Naive thymus-derived CD8-positive, alpha-beta T cell (primary cell): ENCODE measurements around the gene NR5A2. TPM values are rescaled to one million over a fixed set of nuclear protein-coding genes. Genes with fewer than 3 reads are reported as not detected.

Experiments used
- ATAC-seq, 2 donors: fragments of 150-1000 bp; cut with Tn5 transposase in 1 of 2; sonication (Bioruptor Pico), chemical (Tn5 transposase) in 1 of 2; 1 replicate in 1 of 2; 2 replicates in 1 of 2; pipeline ENCODE4 v1.10.0; 2021; ENCODE audit warnings: mild to moderate bottlenecking in 2 of 2, moderate library complexity in 2 of 2
- POLR2A ChIA-PET: fragments of 350-600 bp; sonication (Branson Sonifier 250); formaldehyde crosslinking; loops from one replicate; lab custom pipeline; 2021; ENCODE audit warnings: antibody characterized with exemption; lab: Charles Lee
- DNase-seq, 10 donors: peaks; one replicate each; pipeline versions ENCODE4 v3.0.0 to v3.0.0-alpha.2; 2020 to 2022
- H3K27ac Mint-ChIP-seq, 10 donors: one replicate each; pipeline ENCODE4 v1.8.0; 2020 to 2022; ENCODE audit warnings: mild to moderate bottlenecking in 10 of 10, mixed read lengths in 10 of 10, moderate library complexity in 4 of 10, inconsistent platforms in 1 of 10
- H3K27me3 Mint-ChIP-seq, 5 donors: one replicate each; pipeline ENCODE4 v1.8.0; 2021 to 2022; ENCODE audit warnings: mixed read lengths in 5 of 5
- H3K36me3 Mint-ChIP-seq, 3 donors: one replicate each; pipeline ENCODE4 v1.8.0; 2020 to 2022; ENCODE audit warnings: mixed read lengths in 3 of 3, mild to moderate bottlenecking in 2 of 3, inconsistent platforms in 1 of 3
- H3K4me1 Mint-ChIP-seq, 4 donors: one replicate each; pipeline ENCODE4 v1.8.0; 2021 to 2022; ENCODE audit warnings: mixed read lengths in 4 of 4
- H3K4me3 Mint-ChIP-seq, 10 donors: one replicate each; pipeline ENCODE4 v1.8.0; 2020 to 2022; ENCODE audit warnings: mild to moderate bottlenecking in 10 of 10, mixed read lengths in 10 of 10, moderate library complexity in 6 of 10, inconsistent platforms in 1 of 10
- H3K9me3 Mint-ChIP-seq, 9 donors: one replicate each; pipeline ENCODE4 v1.8.0; 2020 to 2022; ENCODE audit warnings: mixed read lengths in 9 of 9, mild to moderate bottlenecking in 3 of 9, inconsistent platforms in 1 of 9, moderate library complexity in 1 of 9
- polyA plus RNA-seq, 3 donors: library from polyadenylated mRNA; unstranded; fragments of 300-500 nt; fragmentation: Illumina TruSeq; gene quantifications; one replicate each; pipeline ENCODE4 v1.2.3, GENCODE V29; 2021
- total RNA-seq, 8 experiments: library from RNA in 2 of 8; stranded (reverse) in 2 of 8; gene quantifications; one replicate each; pipeline ENCODE4 v1.2.3 and lab custom pipeline; 2021 to 2026

Gene NR5A2
- total and polyA plus RNA-seq, 5 experiments from 2014 or later, result not detected

- ATAC-seq, result no peak
- Mint-ChIP-seq H3K27ac (no peak overlapping the region), H3K9me3 (no peaks in the 10 kb centered on the region), H3K4me1 (no peaks in the 10 kb centered on the region), H3K27me3 (peaks cover 0 to 6% (median 4%) of the 10 kb centered on the region in 5 donors), H3K4me3 (no peak overlapping the region), H3K36me3 (no peaks in the 10 kb centered on the region)
- POLR2A ChIA-PET, result no interaction called here
- no peak for DNase-seq
These were observed 88.8 kb downstream of the NR5A2 start for GRCh38 chr1:200116324-200116723.

- no peaks in the 10 kb centered on the region for H3K36me3 Mint-ChIP-seq
- no peak overlapping the region for H3K27ac Mint-ChIP-seq
- no peaks in the 10 kb centered on the region for H3K9me3 Mint-ChIP-seq
- no peak for ATAC-seq
- no peaks in the 10 kb centered on the region for H3K4me1 Mint-ChIP-seq
- POLR2A ChIA-PET, result interaction anchor here (0.7 kb wide), 1 partner anchor 268 kb away, joined by 5 read pairs; no protein-coding TSS in a partner anchor
- no peak overlapping the region for H3K4me3 Mint-ChIP-seq
- DNase-seq, result no peak
- H3K27me3 Mint-ChIP-seq, result peaks cover 0 to 9% (median 2%) of the 10 kb centered on the region in 5 donors
These were observed 91.4 kb downstream of the NR5A2 start for GRCh38 chr1:200118779-200119505.

GRCh38 chr1:200121421-200121820 is 93.9 kb downstream of the NR5A2 start:
- Mint-ChIP-seq H3K27me3 (peaks cover 0 to 9% (median 2%) of the 10 kb centered on the region in 5 donors), H3K27ac (no peak overlapping the region), H3K9me3 (no peaks in the 10 kb centered on the region), H3K4me1 (no peaks in the 10 kb centered on the region), H3K4me3 (no peak overlapping the region), H3K36me3 (no peaks in the 10 kb centered on the region)
- ATAC-seq (no peak), DNase-seq (no peak)
- POLR2A ChIA-PET, result no interaction called here

GRCh38 chr1:200124309-200124708 is 96.8 kb downstream of the NR5A2 start:
- DNase-seq (no peak), ATAC-seq (no peak)
- no peaks in the 10 kb centered on the region for H3K36me3 Mint-ChIP-seq
- H3K9me3 Mint-ChIP-seq, result no peaks in the 10 kb centered on the region
- POLR2A ChIA-PET, result interaction anchor here (0.6 kb wide), 1 partner anchor 620 kb away, joined by 3 read pairs; no protein-coding TSS in a partner anchor
- H3K27ac Mint-ChIP-seq, result no peak overlapping the region
- H3K4me1 Mint-ChIP-seq, result peaks cover 4 to 11% (median 5%) of the 10 kb centered on the region in 4 donors
- peaks cover 0 to 9% (median 2%) of the 10 kb centered on the region in 5 donors for H3K27me3 Mint-ChIP-seq
- no peak overlapping the region for H3K4me3 Mint-ChIP-seq

GRCh38 chr1:200128081-200128480 is 100.6 kb downstream of the NR5A2 start:
- DNase-seq (no peak), ATAC-seq (no peak)
- H3K9me3 Mint-ChIP-seq, result no peaks in the 10 kb centered on the region
- H3K36me3 Mint-ChIP-seq, result no peaks in the 10 kb centered on the region
- no peak overlapping the region for H3K27ac Mint-ChIP-seq
- no peaks in the 10 kb centered on the region for H3K27me3 Mint-ChIP-seq
- H3K4me3 Mint-ChIP-seq, result no peak overlapping the region
- POLR2A ChIA-PET, result no interaction called here
- peaks cover 9 to 31% (median 14%) of the 10 kb centered on the region in 4 donors for H3K4me1 Mint-ChIP-seq

GRCh38 chr1:200128944-200129879 is 101.7 kb downstream of the NR5A2 start:
- no peaks in the 10 kb centered on the region for H3K27me3 Mint-ChIP-seq
- no peaks in the 10 kb centered on the region for H3K36me3 Mint-ChIP-seq
- peaks cover 9 to 31% (median 14%) of the 10 kb centered on the region in 4 donors for H3K4me1 Mint-ChIP-seq
- peak overlapping the region in 2 of 10 donors; percentile 8 to 25 for H3K4me3 Mint-ChIP-seq
- POLR2A ChIA-PET, result no interaction called here
- no peaks in the 10 kb centered on the region for H3K9me3 Mint-ChIP-seq
- ATAC-seq (peak; percentile 52 to 89), DNase-seq (peak in 4 of 10 donors; percentile 8 to 44 (median 28))
- H3K27ac Mint-ChIP-seq, result peak overlapping the region in 7 of 10 donors; percentile 1 to 64 (median 12)

GRCh38 chr1:200130552-200130951 is 103.0 kb downstream of the NR5A2 start:
- H3K4me1 Mint-ChIP-seq, result peaks cover 9 to 31% (median 14%) of the 10 kb centered on the region in 4 donors
- POLR2A ChIA-PET, result no interaction called here
- ATAC-seq, result no peak
- no peaks in the 10 kb centered on the region for H3K9me3 Mint-ChIP-seq
- H3K27me3 Mint-ChIP-seq, result no peaks in the 10 kb centered on the region
- no peak for DNase-seq
- H3K27ac Mint-ChIP-seq, result no peak overlapping the region
- H3K4me3 Mint-ChIP-seq, result no peak overlapping the region
- H3K36me3 Mint-ChIP-seq, result no peaks in the 10 kb centered on the region

- H3K27me3 Mint-ChIP-seq, result no peaks in the 10 kb centered on the region
- H3K36me3 Mint-ChIP-seq, result no peaks in the 10 kb centered on the region
- H3K27ac Mint-ChIP-seq, result peak overlapping the region in 1 of 10 donors; percentile 22
- POLR2A ChIA-PET, result no interaction called here
- no peaks in the 10 kb centered on the region for H3K9me3 Mint-ChIP-seq
- H3K4me3 Mint-ChIP-seq, result no peak overlapping the region
- DNase-seq, result no peak
- no peak for ATAC-seq
- H3K4me1 Mint-ChIP-seq, result peaks cover 9 to 31% (median 14%) of the 10 kb centered on the region in 4 donors
These were observed 104.1 kb downstream of the NR5A2 start for GRCh38 chr1:200131551-200132125.

- H3K27me3 Mint-ChIP-seq, result no peaks in the 10 kb centered on the region
- DNase-seq (no peak), ATAC-seq (no peak)
- H3K4me1 Mint-ChIP-seq, result peaks cover 9 to 31% (median 14%) of the 10 kb centered on the region in 4 donors
- H3K36me3 Mint-ChIP-seq, result no peaks in the 10 kb centered on the region
- H3K4me3 Mint-ChIP-seq, result no peak overlapping the region
- POLR2A ChIA-PET, result no interaction called here
- peak overlapping the region in 2 of 10 donors; percentile 7 to 57 for H3K27ac Mint-ChIP-seq
- H3K9me3 Mint-ChIP-seq, result no peaks in the 10 kb centered on the region
These were observed 105.6 kb downstream of the NR5A2 start for GRCh38 chr1:200133123-200133522.

- Mint-ChIP-seq H3K4me3 (no peak overlapping the region), H3K27me3 (no peaks in the 10 kb centered on the region), H3K36me3 (no peaks in the 10 kb centered on the region), H3K9me3 (no peaks in the 10 kb centered on the region), H3K4me1 (peaks cover 6 to 22% (median 10%) of the 10 kb centered on the region in 4 donors), H3K27ac (no peak overlapping the region)
- ATAC-seq (no peak), DNase-seq (no peak)
- POLR2A ChIA-PET, result no interaction called here
These were observed 106.6 kb downstream of the NR5A2 start for GRCh38 chr1:200134116-200134515.

- Mint-ChIP-seq H3K27ac (no peak overlapping the region), H3K4me1 (peaks cover 0 to 3% (median 0%) of the 10 kb centered on the region in 4 donors), H3K4me3 (no peak overlapping the region), H3K9me3 (no peaks in the 10 kb centered on the region), H3K27me3 (peaks cover 0 to 1% (median 0%) of the 10 kb centered on the region in 5 donors), H3K36me3 (no peaks in the 10 kb centered on the region)
- DNase-seq, result no peak
- ATAC-seq, result no peak
- POLR2A ChIA-PET, result no interaction called here
These were observed 108.9 kb downstream of the NR5A2 start for GRCh38 chr1:200136384-200136783.

GRCh38 chr1:200139661-200140250 is 112.2 kb downstream of the NR5A2 start:
- Mint-ChIP-seq H3K27me3 (peaks cover 0 to 5% (median 0%) of the 10 kb centered on the region in 5 donors), H3K27ac (peak overlapping the region in 1 of 10 donors; percentile 44), H3K4me1 (no peaks in the 10 kb centered on the region), H3K4me3 (no peak overlapping the region), H3K9me3 (no peaks in the 10 kb centered on the region), H3K36me3 (no peaks in the 10 kb centered on the region)
- POLR2A ChIA-PET, result interaction anchor here (1.5 kb wide), 1 partner anchor 163 kb away, joined by 4 read pairs; no protein-coding TSS in a partner anchor
- peak in 4 of 10 donors; percentile 7 to 45 (median 40) for DNase-seq
- ATAC-seq, result peak; percentile 60 to 76
